HEK293T (cell line): ENCODE measurements around the gene TRABD2B.

Experiments used
- CTCF ChIA-PET: fragments of 350-600 bp; formaldehyde crosslinking; extraction: SDS; loops from one replicate; lab custom pipeline; 2021; ENCODE audit warnings: antibody characterized with exemption, inconsistent platforms; lab: Yijun Ruan, JAX
- POLR2A ChIA-PET: fragments of 350-600 bp; formaldehyde crosslinking; extraction: SDS; loops from one replicate; lab custom pipeline; 2020; ENCODE audit warnings: antibody characterized with exemption, inconsistent platforms; lab: Yijun Ruan, JAX
- DNase-seq: peaks from one replicate; pipeline ENCODE4 v3.0.0; 2012; ENCODE audit warnings: mixed read lengths; ENCODE audit errors: extremely low spot score
- ARNT ChIP-seq: fragments of 450-650 bp; IDR thresholded peaks from 2 replicates; pipeline ENCODE4 v1.6.1; 2017; ENCODE audit warnings: mild to moderate bottlenecking
- BHLHE40 ChIP-seq: fragments of 450-650 bp; IDR thresholded peaks from 2 replicates; pipeline ENCODE4 v1.6.1; 2016; ENCODE audit warnings: mild to moderate bottlenecking, moderate library complexity, borderline replicate concordance
- CTBP1 ChIP-seq: fragments of 450-650 bp; IDR thresholded peaks from 2 replicates; pipeline ENCODE4 v1.6.1; 2016; ENCODE audit warnings: borderline replicate concordance
- ELF4 ChIP-seq: fragments of 450-650 bp; IDR thresholded peaks from 2 replicates; pipeline ENCODE4 v1.6.1; 2017; ENCODE audit warnings: antibody characterized with exemption
- FOXA1 ChIP-seq: fragments of 450-650 bp; IDR thresholded peaks from 2 replicates; pipeline ENCODE4 v1.6.1; 2016; ENCODE audit warnings: mild to moderate bottlenecking
- FOXK2 ChIP-seq: fragments of 450-650 bp; IDR thresholded peaks from 2 replicates; pipeline ENCODE4 v1.6.1; 2016; ENCODE audit warnings: mild to moderate bottlenecking
- FOXM1 ChIP-seq: fragments of 450-650 bp; IDR thresholded peaks from 2 replicates; pipeline ENCODE4 v1.6.1; 2017; ENCODE audit warnings: mild to moderate bottlenecking, borderline replicate concordance
- HDGF ChIP-seq: fragments of 450-650 bp; IDR thresholded peaks from 2 replicates; pipeline ENCODE4 v1.6.1; 2017; ENCODE audit warnings: antibody characterized with exemption, borderline replicate concordance
- L3MBTL2 ChIP-seq: fragments of 450-650 bp; conservative IDR thresholded peaks from 2 replicates; pipeline ENCODE4 v1.6.1; 2016; ENCODE audit warnings: mild to moderate bottlenecking
- LEF1 ChIP-seq: fragments of 450-650 bp; IDR thresholded peaks from 2 replicates; pipeline ENCODE4 v1.6.1; 2017; ENCODE audit warnings: mild to moderate bottlenecking, borderline replicate concordance
- NFRKB ChIP-seq: fragments of 450-650 bp; IDR thresholded peaks from 2 replicates; pipeline ENCODE4 v1.6.1; 2016; ENCODE audit warnings: mild to moderate bottlenecking, moderate library complexity
- PKNOX1 ChIP-seq: fragments of 450-650 bp; IDR thresholded peaks from 2 replicates; pipeline ENCODE4 v1.6.1; 2016
- SP1 ChIP-seq: fragments of 450-650 bp; IDR thresholded peaks from 2 replicates; pipeline ENCODE4 v1.6.1; 2017
- SUZ12 ChIP-seq: fragments of 450-650 bp; IDR thresholded peaks from 2 replicates; pipeline ENCODE4 v1.6.1; 2016; ENCODE audit warnings: mild to moderate bottlenecking
- TARDBP ChIP-seq: fragments of 450-650 bp; IDR thresholded peaks from 2 replicates; pipeline ENCODE4 v1.6.1; 2016
- ZNF384 ChIP-seq: fragments of 450-650 bp; IDR thresholded peaks from 2 replicates; pipeline ENCODE4 v1.6.1; 2016

The TRABD2B gene

DNA sequence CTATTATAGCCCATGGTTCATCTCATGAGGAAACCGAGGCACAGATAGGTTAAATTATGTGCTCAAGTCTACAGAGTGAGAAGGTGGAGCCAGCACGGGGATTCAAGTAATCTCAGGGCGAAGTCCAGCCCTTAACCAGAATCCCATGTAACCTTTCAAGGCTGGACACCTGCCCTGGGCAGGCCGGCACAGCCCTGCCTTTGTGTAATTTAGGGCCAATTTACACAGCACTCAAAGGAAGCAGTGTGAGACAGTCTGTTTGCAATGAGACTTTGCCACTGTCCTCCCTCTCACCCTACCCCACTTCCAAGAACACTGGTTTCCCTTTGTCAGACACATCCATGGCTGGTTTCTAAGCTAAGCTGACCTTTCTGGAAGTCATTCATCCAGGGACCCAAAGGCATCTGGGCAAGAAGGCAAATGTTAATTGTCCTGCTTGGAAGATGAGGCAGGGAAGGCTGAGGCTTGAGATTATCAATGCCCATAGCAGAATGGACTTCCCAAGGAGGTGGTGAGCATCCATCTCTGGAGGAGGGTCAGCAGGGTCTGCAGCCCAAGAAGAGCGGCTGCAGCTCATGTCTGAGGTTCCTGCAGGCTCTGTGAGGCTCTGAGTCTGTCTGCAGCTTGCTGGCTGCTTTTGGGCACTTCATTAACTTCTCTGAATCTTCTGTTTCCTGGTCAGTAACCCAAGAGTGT lies 159.2 kb downstream of the TRABD2B start:
- ChIA-PET CTCF (no interaction called here), POLR2A (no interaction called here)
- TF ChIP-seq PKNOX1 (no peak), NFRKB (no peak), HDGF (no peak), L3MBTL2 (no peak), TARDBP (no peak), SUZ12 (no peak), BHLHE40 (no peak), FOXM1 (no peak), ZNF384 (no peak), CTBP1 (no peak), FOXA1 (no peak), ELF4 (no peak), SP1 (no peak)
- DNase-seq: no peak

DNA sequence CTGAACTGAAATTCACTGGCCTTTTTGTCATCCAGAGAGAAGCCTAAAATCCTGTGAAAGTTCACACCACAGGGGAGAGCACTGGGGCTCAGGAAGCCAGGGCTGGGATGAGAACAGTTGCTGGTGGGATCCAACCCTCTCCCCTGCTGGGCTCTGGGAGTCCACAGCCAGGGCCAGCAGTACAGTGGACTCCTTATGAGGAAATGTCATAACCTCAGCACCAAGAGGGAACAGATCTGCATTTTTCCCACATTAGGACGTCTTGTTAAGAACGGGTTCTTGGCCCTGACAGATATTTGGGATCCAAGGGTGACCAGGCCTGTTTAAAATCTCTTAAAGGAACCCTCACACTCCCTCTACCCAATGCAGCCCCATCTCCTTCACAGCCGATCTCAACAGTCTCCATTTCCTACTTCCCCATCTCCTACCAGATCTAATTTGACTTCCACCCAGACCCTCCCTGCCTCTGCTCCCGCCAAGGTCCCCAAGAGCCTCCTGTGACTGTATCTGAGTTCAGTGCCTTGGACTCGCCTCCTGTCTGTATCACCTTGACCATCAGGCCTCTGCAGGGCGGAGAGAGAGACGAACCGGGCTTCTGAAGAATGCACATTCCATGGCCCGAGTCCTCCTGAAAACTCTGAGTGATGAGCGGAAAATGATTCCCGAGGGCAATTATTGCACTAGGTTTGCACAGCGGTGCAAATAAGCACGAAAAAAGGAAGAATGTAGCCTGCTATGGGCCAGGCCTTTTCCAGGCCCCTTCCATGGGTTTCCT lies 159.9 kb downstream of the TRABD2B start:
- ChIA-PET CTCF (no interaction called here), POLR2A (no interaction called here)
- TF ChIP-seq LEF1 (no peak), SP1 (no peak), HDGF (no peak), ELF4 (no peak), L3MBTL2 (no peak), ARNT (no peak), FOXA1 (no peak), SUZ12 (no peak), ZNF384 (no peak)
- DNase-seq: no peak

- TF ChIP-seq SP1 (no peak), TARDBP (no peak), ARNT (no peak), BHLHE40 (no peak), LEF1 (no peak), SUZ12 (no peak), HDGF (no peak), ELF4 (no peak)
- CTCF ChIA-PET: no interaction called here
- DNase-seq: no peak
- POLR2A ChIA-PET: no interaction called here
Measured at GRCh38 chr1:47835409-47835808, 161.8 kb downstream of the TRABD2B start.

DNA sequence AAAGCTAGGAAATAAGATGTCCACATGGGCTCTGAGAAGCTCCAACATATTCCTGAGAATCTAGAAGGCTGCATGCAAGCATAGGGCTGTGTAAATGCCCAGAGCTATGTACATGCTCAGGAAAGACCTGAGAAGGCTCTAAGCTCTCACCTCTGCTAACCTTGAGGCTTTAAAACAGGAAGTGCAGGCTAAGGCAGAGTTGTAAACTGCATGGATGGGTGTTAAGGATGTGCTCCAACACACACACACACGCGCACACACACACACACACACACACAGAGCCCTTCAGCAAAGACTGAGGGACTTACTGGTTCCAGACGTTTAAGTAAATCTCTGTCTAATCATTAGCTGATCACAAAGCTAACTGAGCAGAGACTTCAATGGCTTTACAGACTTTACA lies 162.9 kb downstream of the TRABD2B start:
- TF ChIP-seq CTBP1 (no peak), TARDBP (no peak), FOXA1 (no peak)
- CTCF ChIA-PET: interaction anchor here (0.7 kb wide), 1 partner anchor 107 kb away, joined by 3 read pairs; no protein-coding TSS in a partner anchor
- POLR2A ChIA-PET: no interaction called here
- DNase-seq: no peak

GRCh38 chr1:47830641-47831333 lies 166.4 kb downstream of the TRABD2B start:
- CTCF ChIA-PET: no interaction called here
- POLR2A ChIA-PET: no interaction called here
- no peak for DNase-seq
- TF ChIP-seq NFRKB (no peak), FOXK2 (no peak)

- ChIA-PET POLR2A (no interaction called here), CTCF (no interaction called here)
- no peak for DNase-seq
- TF ChIP-seq FOXA1: no peak
- no peak for TF ChIP-seq CTBP1
- TF ChIP-seq ELF4: no peak
- no peak for TF ChIP-seq SUZ12
- TF ChIP-seq FOXM1: no peak
- TF ChIP-seq TARDBP: no peak
- TF ChIP-seq L3MBTL2: no peak
- TF ChIP-seq FOXK2: no peak
- TF ChIP-seq SP1: no peak
- no peak for TF ChIP-seq ARNT
Measured at GRCh38 chr1:47830021-47830420, 167.2 kb downstream of the TRABD2B start.

- TF ChIP-seq FOXM1: no peak
- TF ChIP-seq L3MBTL2: no peak
- no peak for TF ChIP-seq ZNF384
- TF ChIP-seq NFRKB: no peak
- TF ChIP-seq SUZ12: no peak
- TF ChIP-seq CTBP1: no peak
- TF ChIP-seq FOXK2: no peak
- no peak for TF ChIP-seq ARNT
- TF ChIP-seq ELF4: no peak
- TF ChIP-seq BHLHE40: no peak
- TF ChIP-seq TARDBP: no peak
- no peak for TF ChIP-seq LEF1
- no peak for TF ChIP-seq PKNOX1
- POLR2A ChIA-PET: no interaction called here
- DNase-seq: no peak
- CTCF ChIA-PET: no interaction called here
Measured at GRCh38 chr1:47828978-47829377, 168.2 kb downstream of the TRABD2B start.
